ENCODE results near the gene ATCAY. TPM values are rescaled to one million over a fixed set of nuclear protein-coding genes. Genes with fewer than 3 reads are reported as not detected.

Gene ATCAY
- total RNA-seq, 1 experiment from 2014 or later, result not detected

- H3K27ac Mint-ChIP-seq (ENCODE audit: low read depth, unreplicated experiment), result no peak overlapping the region
- no peak overlapping the region for H3K4me3 Mint-ChIP-seq (ENCODE audit: unreplicated experiment)
- no peaks in the 10 kb centered on the region for H3K9me3 Mint-ChIP-seq (ENCODE audit: unreplicated experiment)
- no peak for DNase-seq (ENCODE audit: unreplicated experiment)
- intact Hi-C loops (cut with micrococcal nuclease), result no loop called here
- TF ChIP-seq, protein P1, sequence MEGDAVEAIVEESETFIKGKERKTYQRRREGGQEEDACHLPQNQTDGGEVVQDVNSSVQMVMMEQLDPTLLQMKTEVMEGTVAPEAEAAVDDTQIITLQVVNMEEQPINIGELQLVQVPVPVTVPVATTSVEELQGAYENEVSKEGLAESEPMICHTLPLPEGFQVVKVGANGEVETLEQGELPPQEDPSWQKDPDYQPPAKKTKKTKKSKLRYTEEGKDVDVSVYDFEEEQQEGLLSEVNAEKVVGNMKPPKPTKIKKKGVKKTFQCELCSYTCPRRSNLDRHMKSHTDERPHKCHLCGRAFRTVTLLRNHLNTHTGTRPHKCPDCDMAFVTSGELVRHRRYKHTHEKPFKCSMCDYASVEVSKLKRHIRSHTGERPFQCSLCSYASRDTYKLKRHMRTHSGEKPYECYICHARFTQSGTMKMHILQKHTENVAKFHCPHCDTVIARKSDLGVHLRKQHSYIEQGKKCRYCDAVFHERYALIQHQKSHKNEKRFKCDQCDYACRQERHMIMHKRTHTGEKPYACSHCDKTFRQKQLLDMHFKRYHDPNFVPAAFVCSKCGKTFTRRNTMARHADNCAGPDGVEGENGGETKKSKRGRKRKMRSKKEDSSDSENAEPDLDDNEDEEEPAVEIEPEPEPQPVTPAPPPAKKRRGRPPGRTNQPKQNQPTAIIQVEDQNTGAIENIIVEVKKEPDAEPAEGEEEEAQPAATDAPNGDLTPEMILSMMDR (IDR thresholded peaks at IDR 0.05; ENCODE audit: unreplicated experiment), result no peak
- H3K4me1 Mint-ChIP-seq (ENCODE audit: insufficient read depth, unreplicated experiment), result no peaks in the 10 kb centered on the region
- peaks cover 11% of the 10 kb centered on the region for H3K27me3 Mint-ChIP-seq (ENCODE audit: insufficient read depth, unreplicated experiment)
- no TSS peak for BruUV-seq (replicated peaks)
- POLR2A ChIA-PET, result no interaction called here
- CTCF ChIA-PET, result interaction anchor here (1.2 kb wide), 1 partner anchor 47 kb away, joined by 6 read pairs; no protein-coding TSS in a partner anchor
- no peaks in the 10 kb centered on the region for H3K36me3 Mint-ChIP-seq (ENCODE audit: insufficient read depth, unreplicated experiment)
Observed at GRCh38 chr19:3895788-3896187, 15.3 kb downstream of the ATCAY start.

DNA sequence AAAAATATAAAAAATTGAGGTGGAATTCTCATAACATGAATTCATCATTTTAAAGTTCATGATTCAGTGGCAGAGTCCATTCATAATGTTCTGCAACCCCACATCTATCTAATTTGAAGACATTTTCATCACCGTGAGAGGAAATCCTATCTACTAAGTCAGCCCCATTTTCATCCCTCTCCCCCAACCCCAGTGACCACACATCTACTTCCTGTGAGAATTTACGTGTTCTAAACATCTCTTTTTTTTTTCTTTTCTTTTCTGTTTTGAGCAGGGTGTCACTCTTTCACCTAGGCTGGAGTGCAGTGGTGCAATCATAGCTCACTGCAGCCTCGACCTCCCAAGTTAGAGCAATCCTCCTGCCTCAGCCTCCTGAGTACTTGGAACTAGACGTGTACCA, 17.5 kb downstream of the ATCAY start:
- TF ChIP-seq, protein P1 (IDR thresholded peaks at IDR 0.05; ENCODE audit: unreplicated experiment), result no peak
- Mint-ChIP-seq H3K27ac (ENCODE audit: low read depth, unreplicated experiment) (no peak overlapping the region), H3K36me3 (ENCODE audit: insufficient read depth, unreplicated experiment) (no peaks in the 10 kb centered on the region), H3K4me3 (ENCODE audit: unreplicated experiment) (no peak overlapping the region), H3K9me3 (ENCODE audit: unreplicated experiment) (no peaks in the 10 kb centered on the region), H3K27me3 (ENCODE audit: insufficient read depth, unreplicated experiment) (peaks cover 11% of the 10 kb centered on the region), H3K4me1 (ENCODE audit: insufficient read depth, unreplicated experiment) (no peaks in the 10 kb centered on the region)
- no TSS peak for BruUV-seq (replicated peaks)
- POLR2A ChIA-PET, result no interaction called here
- intact Hi-C loops (cut with micrococcal nuclease), result no loop called here
- DNase-seq (ENCODE audit: unreplicated experiment), result no peak
- CTCF ChIA-PET, result no interaction called here

DNA sequence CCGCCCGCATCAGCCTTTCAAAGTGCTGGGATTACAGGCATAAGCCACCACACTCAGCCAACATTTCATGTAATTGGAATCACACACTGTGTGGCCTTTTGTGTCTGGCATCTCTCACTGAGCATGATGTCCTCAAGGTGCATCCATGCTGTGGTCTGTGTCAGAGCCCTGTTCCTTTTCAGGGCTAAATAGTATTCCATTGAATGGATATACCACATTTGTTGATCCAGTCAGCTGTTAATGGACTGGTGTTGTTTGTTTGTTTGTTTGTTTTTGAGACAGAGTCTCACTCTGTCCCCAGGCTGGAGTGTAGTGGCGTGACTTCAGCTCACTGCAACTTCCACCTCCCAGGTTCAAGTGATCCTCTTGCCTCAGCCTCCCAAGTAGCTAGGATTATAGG, 17.9 kb downstream of the ATCAY start:
- ChIA-PET CTCF (interaction anchor here (0.6 kb wide), 3 partner anchors 14 to 51 kb away, joined by 3 read pairs; no protein-coding TSS in a partner anchor), POLR2A (no interaction called here)
- Mint-ChIP-seq H3K27me3 (ENCODE audit: insufficient read depth, unreplicated experiment) (peaks cover 11% of the 10 kb centered on the region), H3K36me3 (ENCODE audit: insufficient read depth, unreplicated experiment) (no peaks in the 10 kb centered on the region), H3K4me1 (ENCODE audit: insufficient read depth, unreplicated experiment) (no peaks in the 10 kb centered on the region), H3K4me3 (ENCODE audit: unreplicated experiment) (no peak overlapping the region), H3K9me3 (ENCODE audit: unreplicated experiment) (no peaks in the 10 kb centered on the region), H3K27ac (ENCODE audit: low read depth, unreplicated experiment) (no peak overlapping the region)
- TF ChIP-seq, protein P1 (IDR thresholded peaks at IDR 0.05; ENCODE audit: unreplicated experiment), result no peak
- BruUV-seq (replicated peaks), result no TSS peak
- intact Hi-C loops (cut with micrococcal nuclease), result no loop called here
- no peak for DNase-seq (ENCODE audit: unreplicated experiment)

DNA sequence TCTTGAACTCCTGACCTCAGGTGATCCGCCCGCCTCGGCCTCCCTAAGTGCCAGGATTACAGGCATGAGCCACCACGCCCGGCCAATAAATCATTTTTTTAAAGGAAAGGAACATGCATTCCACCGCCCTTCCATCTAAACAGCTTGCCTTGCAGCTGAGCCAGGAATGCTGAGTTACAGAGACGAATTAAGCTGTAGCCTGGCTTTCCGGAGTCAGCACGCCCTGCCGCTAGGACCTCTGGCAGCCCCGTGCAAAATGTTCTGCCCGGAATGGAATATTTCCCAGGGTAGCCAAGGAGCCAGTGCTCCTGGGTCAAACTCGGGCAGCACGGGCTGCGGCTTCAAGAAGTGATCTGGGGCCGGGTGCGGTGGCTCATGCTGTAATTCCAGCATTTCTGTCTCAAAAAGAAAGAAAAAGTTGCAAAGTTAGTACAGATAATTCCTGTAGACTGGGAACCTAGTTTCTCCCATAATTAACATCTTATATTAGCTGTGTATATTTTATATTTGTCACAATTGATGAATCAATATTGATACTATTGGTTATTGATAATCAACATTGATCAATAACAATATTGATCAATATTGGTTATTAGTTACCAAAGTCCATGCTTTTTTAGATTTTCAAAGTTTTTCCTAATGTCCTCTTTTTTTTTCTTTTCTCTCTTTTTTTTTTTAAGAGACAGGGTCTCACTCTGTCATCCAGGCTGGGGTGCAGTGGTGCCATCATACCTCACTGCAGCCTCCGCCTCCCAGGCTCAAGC, 19.2 kb downstream of the ATCAY start:
- Mint-ChIP-seq H3K36me3 (ENCODE audit: insufficient read depth, unreplicated experiment) (no peaks in the 10 kb centered on the region), H3K9me3 (ENCODE audit: unreplicated experiment) (no peaks in the 10 kb centered on the region), H3K27ac (ENCODE audit: low read depth, unreplicated experiment) (no peak overlapping the region), H3K4me3 (ENCODE audit: unreplicated experiment) (no peak overlapping the region), H3K27me3 (ENCODE audit: insufficient read depth, unreplicated experiment) (peaks cover 7% of the 10 kb centered on the region), H3K4me1 (ENCODE audit: insufficient read depth, unreplicated experiment) (no peaks in the 10 kb centered on the region)
- ChIA-PET POLR2A (interaction anchor here (0.6 kb wide), 1 partner anchor 137 kb away, joined by 3 read pairs; the partner anchor contains the start of gene MRPL54), CTCF (interaction anchor here (0.8 kb wide), 1 partner anchor 78 kb away, joined by 3 read pairs; no protein-coding TSS in a partner anchor)
- TF ChIP-seq, protein P1 (IDR thresholded peaks at IDR 0.05; ENCODE audit: unreplicated experiment), result no peak
- intact Hi-C loops (cut with micrococcal nuclease), result no loop called here
- BruUV-seq (replicated peaks), result no TSS peak
- DNase-seq (ENCODE audit: unreplicated experiment), result no peak
